MM.1S (cell line): ENCODE measurements around the gene ZFP14.
"Not testable (repeated sequence)": the region's sequence is repeated elsewhere in the genome, so short reads cannot be mapped to it uniquely, and the experiment has no call there.

ENCODE experiments used
- EZH2 ChIP-seq: fragments of 300-600 bp; sonication (generic); optimal IDR thresholded peaks from 2 replicates; pipeline ENCODE3; 2017; ENCODE audit warnings: low read depth, mild to moderate bottlenecking, antibody characterized with exemption, low read length, mixed read lengths
- TF ChIP-seq, protein P1 (sequence below): fragments of 300-600 bp; sonication (generic); IDR thresholded peaks from 2 replicates; pipeline ENCODE4 v1.5.1; 2016; ENCODE audit warnings: antibody characterized with exemption, low read length, mixed read lengths

DNA sequence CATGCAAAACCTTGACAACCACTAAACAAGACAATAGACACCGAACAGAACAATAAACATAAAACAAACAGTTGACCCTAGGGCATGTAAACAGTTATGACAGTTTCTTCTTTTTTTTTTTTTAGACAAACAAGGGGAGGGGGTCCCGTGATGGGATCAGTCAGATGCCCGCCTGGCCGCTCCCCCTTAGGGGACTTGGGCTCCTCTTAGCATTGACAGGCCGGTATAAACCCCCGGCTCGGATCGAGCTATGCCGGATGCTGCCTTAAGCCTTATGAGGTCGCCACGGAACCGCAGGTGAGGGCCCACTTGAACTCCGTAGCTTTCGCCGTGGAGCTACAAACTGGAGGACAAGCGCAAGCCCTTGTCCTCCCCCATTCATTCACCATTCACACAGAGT is 49.5 kb downstream of the ZFP14 start:
- TF ChIP-seq, protein P1, sequence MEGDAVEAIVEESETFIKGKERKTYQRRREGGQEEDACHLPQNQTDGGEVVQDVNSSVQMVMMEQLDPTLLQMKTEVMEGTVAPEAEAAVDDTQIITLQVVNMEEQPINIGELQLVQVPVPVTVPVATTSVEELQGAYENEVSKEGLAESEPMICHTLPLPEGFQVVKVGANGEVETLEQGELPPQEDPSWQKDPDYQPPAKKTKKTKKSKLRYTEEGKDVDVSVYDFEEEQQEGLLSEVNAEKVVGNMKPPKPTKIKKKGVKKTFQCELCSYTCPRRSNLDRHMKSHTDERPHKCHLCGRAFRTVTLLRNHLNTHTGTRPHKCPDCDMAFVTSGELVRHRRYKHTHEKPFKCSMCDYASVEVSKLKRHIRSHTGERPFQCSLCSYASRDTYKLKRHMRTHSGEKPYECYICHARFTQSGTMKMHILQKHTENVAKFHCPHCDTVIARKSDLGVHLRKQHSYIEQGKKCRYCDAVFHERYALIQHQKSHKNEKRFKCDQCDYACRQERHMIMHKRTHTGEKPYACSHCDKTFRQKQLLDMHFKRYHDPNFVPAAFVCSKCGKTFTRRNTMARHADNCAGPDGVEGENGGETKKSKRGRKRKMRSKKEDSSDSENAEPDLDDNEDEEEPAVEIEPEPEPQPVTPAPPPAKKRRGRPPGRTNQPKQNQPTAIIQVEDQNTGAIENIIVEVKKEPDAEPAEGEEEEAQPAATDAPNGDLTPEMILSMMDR, result not testable (repeated sequence)
- TF ChIP-seq EZH2, result not testable (repeated sequence)
